NCI-H146 (cell line): ENCODE results near the gene JMJD6.

Source experiments
- DNase-seq: peaks from one replicate; lab custom pipeline; 2025; lab: John Stamatoyannopoulos, UW

Gene JMJD6

GRCh38 chr17:76697702-76698465, 28.5 kb downstream of the JMJD6 start:
- DNase-seq: peak; percentile 20

- DNase-seq: no peak
Observed at GRCh38 chr17:76696763-76697701, 29.4 kb downstream of the JMJD6 start.

- DNase-seq: no peak
Observed at GRCh38 chr17:76695059-76695831, 31.2 kb downstream of the JMJD6 start.

GRCh38 chr17:76691379-76692191, 34.8 kb downstream of the JMJD6 start:
- peak; percentile 28 for DNase-seq

DNA sequence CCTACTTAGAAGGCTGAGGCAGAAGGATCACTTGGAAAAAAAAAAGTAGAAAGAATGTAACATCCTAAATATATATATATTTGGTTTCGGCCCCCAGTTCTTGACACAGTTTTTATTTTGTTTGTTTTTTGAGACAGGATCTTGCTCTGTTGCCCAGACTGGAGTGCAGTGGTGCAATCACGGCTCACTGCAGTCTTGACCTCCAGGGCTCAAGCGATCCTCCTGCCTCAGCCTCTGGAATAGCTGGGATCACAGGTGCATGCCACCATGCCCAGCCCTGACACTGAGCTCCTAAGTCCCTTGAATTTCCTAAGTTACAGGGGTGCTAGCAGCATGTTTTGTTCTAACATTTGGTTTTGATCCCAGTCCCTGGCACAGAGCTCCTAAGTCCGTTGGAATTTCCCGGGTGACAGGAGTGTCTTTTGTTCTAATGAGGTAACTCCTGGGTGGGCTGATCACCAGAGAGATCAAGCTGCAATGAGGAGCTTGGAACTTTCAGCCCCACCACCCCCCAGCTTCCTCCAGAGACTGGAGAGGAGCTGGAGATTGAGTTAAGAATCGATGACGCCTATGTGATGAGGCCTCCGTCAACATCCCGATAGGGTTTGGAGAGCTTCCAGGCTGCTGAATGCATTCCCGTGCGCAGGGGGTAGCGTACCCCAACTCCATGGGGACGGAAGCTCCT, 35.7 kb downstream of the JMJD6 start:
- no peak for DNase-seq

- DNase-seq: no peak
Observed at GRCh38 chr17:76689859-76690258, 36.5 kb downstream of the JMJD6 start.

DNA sequence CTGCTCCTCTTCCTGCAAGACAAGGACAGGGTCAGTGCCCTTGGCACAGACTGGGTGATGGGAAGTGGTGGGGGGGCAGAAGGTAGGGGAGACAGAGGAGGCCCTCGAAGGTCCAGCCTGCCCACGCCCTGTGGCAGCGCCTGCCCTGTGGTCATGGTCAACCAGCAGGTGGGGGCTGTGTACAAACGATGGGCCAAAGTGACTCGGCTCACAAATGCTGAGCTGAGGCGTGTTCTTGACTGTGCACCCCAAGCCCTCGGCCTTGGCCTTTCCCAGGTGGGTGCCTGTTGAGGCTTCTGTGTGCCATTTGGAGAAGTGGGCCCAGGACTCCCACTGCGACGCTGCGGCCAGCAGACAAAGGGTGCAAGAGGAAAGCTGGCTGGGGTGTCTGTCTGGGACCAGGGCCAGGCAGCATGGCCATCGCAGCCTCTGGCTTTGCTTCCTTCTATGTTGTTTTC, 38.2 kb downstream of the JMJD6 start:
- no peak for DNase-seq

DNA sequence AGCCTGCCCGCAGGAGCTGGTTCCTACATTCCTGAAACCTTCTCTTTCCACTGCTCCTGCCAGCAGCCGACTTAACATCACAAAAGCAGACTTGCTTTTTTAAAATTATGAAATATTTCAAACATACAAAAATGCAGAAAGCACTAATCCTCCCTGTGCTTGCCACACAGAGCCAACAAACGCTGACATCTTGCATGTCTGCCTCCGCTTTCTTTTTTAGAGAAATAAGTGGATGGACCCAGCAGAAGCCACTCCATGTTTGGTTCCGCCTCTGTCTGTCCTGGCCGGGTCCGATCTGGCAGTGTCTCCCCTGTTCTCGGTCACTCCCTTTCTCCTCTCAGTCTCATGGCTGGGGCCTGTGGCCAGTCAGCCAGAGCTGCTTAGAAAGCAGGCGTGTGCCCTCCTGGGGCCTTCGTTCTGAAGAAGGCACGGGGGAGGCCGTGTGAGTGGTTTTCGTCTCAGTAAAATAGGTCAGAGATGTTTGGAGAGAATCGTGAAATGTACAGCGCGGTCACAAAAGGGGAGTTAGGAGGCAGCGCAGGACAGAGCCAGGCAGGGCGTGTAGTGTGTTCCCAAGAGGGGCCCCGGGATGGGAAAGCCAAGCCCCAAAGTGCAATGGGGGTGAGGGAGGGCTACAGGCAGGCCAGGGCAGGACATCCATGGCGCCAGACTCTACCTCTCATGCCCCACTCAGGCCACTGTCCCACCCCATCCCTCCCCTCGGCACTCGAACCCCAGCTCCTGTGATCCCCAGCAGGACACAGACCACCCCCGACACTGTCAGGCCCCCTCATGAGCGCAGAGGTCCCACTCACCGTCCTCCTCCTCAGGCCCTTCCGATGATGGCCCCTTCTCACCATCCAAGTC, 38.9 kb downstream of the JMJD6 start:
- no peak for DNase-seq

DNA sequence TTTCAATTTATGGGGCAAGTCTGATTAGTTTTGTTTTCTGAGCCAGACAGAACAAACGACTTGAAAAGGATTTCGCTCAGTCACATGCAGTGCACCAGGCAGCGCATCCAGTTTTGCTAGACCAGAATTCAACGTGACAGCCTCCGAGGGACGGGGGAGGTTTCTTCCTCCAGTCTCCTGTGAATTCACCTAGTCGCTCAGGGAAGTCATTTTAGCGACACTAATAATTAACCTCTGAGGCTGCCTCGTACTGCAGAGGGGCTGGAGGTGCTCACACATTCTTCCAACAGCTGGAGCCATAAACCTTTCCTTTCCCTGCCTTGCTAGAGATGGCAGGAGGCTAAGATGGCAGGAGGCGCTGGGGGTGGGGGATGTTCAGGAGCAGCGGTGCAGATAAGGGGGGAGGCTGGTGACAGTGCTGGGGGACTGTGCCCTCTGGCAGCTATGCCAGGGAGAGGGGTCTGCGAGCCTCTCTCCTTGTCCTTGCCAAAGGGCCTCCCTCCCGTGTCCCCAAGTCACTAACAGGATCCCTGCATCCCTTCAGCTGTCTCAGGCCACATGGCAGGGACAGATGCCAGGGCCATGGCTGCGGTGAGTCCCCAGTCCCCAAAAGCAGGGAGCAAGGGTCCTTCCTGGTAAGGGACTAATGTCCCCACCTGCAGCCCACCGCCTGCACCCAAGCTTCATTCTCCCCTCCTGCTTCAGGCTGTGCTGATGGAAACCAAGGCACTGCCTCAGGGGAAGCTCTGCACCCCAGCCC, 39.7 kb downstream of the JMJD6 start:
- DNase-seq: no peak

GRCh38 chr17:76685846-76686245, 40.6 kb downstream of the JMJD6 start:
- DNase-seq: no peak

- DNase-seq: no peak
Observed at GRCh38 chr17:76685366-76685765, 41.0 kb downstream of the JMJD6 start.

DNA sequence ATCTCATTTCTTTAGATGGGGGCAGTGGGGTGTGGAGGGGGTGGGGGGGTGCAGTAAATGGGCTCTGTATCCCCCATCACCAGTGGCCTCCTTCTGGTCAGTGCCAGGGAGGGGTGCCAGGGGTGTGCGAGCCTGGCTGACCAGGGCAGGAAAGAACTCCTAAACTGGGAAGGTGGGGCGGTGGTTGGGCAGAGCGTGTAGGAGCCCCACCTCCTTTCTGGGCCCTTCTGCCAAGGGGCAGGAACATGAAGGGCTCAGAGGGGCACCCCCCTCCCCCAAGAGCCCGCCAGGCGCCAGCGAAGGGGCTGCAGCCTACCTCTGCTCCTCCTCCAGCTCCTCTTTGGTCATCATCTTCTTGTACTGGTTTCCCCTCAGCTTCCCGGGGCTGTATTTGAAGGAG, 41.6 kb downstream of the JMJD6 start:
- DNase-seq: no peak

DNA sequence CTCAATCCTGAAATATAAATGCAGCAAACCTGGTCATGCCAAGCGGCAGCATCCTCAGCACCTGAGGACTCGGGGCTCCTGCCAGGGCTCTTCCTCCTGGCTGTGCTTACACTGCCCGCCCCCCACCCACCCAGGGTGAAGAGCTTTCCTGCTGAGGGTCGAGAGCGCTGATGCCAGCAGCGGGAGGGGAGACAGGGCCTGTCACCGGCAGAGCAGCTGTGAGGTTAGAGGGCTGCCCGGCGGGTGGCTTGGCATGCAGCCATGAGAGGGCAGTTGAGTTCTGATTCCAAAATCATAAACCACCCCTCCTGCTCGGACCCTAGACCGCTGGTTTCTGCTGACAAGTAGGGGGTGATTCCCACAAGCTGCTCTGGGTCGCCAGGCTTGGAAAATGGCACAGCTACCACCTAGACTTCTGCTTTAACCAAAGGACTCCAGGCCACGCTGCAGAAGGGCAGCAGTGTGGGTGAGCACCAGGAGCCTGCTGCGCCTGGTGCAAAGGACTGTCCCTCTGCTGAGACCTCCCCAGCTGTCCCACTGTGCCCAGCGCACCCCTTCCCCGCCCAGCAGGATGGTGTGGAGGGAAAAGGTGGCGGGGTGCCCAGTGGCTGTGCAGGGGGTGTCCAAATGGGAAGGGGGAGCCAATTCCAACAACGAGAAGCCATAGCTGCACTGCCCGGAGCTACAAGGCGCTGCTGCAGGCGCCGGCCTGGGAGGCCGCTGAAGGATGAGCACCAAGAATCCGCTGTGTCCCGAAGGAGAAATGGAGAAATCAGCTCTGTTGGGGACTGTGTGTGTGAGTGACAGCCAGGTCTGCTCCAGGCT, 42.3 kb downstream of the JMJD6 start:
- no peak for DNase-seq

GRCh38 chr17:76683011-76683755, 43.2 kb downstream of the JMJD6 start:
- no peak for DNase-seq

- no peak for DNase-seq
Observed at GRCh38 chr17:76682296-76682695, 44.1 kb downstream of the JMJD6 start.

- DNase-seq: peak; percentile 77
Observed at GRCh38 chr17:76681222-76682137, 44.9 kb downstream of the JMJD6 start.
